GM19372 (cell line): ENCODE measurements around the gene SPDYC.
"Not testable (repeated sequence)": the region's sequence is repeated elsewhere in the genome, so short reads cannot be mapped to it uniquely, and the experiment has no call there.

Experiments
- ATAC-seq: cut with Tn5 transposase; IDR thresholded peaks from one replicate; pipeline ENCODE4 v1.9.1; 2021; ENCODE audit warnings: mild to moderate bottlenecking, low read depth, moderate library complexity; ENCODE audit not compliant: unreplicated experiment

Gene SPDYC

GRCh38 chr11:65166893-65167292, 3.1 kb upstream of the SPDYC start:
- ATAC-seq = no peak

- ATAC-seq = no peak
Observed at GRCh38 chr11:65167656-65168055, 2.4 kb upstream of the SPDYC start.

- ATAC-seq = no peak
Observed at GRCh38 chr11:65169164-65169641, 830 bp upstream of the SPDYC start.

DNA sequence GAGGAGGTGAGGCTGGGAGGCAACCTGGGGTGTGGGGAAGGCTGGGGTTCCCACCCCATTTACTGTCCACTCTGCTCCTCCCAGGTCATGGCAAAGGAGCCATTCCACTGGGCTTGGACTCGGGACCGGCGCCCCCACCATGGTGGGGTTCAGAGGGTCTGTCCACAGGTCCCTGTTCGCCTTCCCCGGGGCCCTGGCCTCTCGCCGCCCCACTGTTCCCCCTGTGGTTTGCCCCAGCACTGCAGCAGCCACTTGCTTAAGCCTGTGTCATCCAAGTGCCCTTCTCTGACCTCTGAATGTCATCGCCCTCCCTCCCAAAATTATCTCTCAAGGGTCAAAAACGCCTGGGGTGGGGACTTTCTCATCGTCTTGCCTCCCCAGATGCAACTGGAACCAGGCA, 2.6 kb downstream of the SPDYC start:
- no peak for ATAC-seq

DNA sequence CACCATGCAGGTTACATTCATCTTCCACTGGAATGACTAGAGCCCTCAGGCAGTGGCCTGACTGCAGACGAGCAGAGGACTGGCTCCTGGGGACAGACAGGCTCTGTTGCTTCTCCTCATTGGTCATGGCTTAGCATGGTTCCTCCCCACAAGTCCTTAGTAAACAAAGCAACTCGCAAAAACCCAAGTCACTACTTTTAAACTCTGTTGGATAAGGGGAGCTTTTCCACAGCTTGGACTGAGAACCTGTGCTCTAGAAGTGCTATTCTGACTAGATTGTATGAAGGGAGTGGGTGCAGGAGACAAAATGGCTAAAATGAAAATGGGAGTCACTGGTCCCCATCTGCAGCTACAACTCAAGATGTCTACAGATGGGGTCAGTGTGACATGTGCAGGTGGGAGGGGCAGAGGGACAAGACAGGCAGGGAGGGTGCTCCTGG, 4.6 kb downstream of the SPDYC start:
- ATAC-seq = not testable (repeated sequence)

DNA sequence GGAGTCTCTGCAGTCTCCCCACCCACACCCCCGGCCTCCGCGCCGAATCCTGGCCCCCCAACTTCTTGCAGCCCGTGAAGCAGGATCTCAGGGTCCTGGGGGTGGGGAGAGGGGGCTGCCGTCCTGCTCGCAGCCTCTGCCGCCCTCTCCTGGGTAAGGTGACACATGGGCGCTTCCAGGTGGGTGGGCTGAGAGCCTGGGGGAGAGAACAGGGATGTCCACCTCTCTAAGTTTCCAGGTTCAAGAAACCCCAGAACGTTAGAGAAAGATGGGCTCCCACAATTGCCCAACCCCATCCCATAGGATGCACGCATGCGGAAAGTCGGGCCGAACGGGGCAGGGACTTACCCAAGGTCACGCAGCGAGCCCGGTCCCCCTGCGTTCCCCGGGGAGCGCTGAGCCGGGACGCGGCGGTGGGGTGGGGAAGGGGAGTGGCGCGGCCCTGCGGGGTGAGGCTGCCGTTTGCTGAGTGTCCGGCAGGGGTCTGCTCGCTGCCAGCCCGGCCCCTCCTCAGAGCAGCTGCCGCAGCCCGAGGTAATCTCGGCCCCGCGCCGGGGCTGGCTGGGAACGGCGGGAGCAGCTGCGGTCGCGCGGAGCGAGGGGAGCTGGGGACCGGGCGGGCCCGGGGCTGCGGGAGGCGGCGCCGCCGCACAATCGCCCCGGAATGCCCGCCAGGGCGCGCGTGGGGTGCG, 11.0 kb downstream of the SPDYC start:
- peak; percentile 52 for ATAC-seq

DNA sequence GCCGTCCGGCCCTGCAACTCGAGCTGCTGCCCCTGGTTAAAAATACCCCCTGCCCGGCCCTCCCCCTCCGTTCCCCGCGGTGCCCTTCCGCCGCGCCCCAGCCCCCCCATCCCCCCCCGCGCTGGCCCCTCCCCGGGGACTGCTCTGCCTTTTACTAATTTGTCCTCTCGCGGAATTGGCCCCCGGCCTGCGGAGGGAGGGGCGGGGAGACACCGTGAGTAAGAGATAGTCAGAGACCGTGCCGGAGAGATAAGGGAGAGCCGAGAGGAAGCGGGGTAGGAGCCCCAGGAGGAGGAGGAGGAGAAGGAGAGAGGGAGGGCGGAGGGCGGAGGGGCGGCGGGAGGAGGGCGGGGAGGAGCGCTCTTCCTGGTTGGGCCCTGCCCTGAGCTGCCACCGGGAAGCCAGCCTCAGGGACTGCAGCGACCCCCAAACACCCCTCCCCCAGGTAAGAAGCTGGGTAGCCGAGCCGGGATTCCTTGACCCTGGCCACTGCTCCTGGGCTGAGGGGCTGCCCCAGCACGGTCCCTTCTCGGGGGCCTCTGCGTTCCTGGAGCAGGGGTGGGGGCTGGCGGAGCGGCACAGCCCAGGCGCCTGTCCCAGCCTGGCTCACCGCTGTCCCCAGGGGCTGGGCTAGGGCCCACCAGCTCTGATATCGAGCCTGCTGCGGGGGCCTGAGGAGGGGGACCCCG, 11.7 kb downstream of the SPDYC start, which contains the start of gene CAPN1:
Gene CAPN1, plus strand, starts transcription at position 360 of the 689 bp plus-strand sequence. CDS start 774 bp downstream, outside the sequence.
- ATAC-seq = peak; percentile 54

- no peak for ATAC-seq
Observed at GRCh38 chr11:65182258-65183170, 12.5 kb downstream of the SPDYC start.

GRCh38 chr11:65183201-65183891, 13.3 kb downstream of the SPDYC start:
- ATAC-seq = no peak

DNA sequence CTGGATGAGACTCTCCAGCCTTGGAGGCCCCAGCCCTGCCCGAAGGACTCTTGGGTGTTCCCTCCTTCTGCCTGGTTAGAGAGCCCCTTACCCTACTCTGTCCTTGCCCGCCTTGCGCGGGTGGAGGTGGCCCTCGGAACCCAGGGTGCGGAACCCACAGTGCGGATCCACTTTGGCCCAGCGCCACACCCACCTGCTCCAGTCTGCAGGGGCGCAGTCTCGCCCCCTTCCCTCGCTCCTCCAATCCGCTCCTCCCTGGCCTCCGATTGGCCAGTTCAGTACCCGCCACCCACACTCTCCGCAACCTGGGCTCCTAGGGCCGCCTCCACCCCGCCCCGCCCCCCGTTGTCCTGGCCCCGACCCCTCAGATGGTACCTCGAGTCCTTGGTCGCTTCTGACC, 14.1 kb downstream of the SPDYC start:
- no peak for ATAC-seq

- no peak for ATAC-seq
Observed at GRCh38 chr11:65185171-65185570, 15.1 kb downstream of the SPDYC start.

GRCh38 chr11:65185869-65186341, 15.9 kb downstream of the SPDYC start:
- ATAC-seq = no peak

DNA sequence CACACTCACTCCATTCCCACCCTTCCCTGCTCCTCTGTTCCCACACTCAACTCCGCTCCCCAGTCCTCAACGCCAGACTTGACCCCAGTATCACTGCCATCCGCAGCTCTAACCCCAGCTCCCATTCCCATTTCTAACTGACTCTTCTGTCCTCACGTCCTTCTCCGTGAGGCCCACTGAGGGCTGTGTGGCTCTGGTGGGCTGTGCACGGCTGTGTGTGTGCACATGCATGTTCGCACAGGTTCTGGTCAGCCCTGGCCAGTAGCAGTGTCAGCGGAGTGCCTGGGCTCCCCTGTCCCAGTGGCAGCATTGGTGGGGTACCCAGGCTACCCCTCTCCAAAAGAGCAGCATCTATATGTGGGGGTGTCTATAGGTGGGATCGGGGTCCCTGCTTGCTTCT, 16.7 kb downstream of the SPDYC start:
- ATAC-seq = no peak

GRCh38 chr11:65187146-65187675, 17.2 kb downstream of the SPDYC start:
- ATAC-seq = no peak

GRCh38 chr11:65187971-65188461, 18.0 kb downstream of the SPDYC start:
- ATAC-seq = no peak

DNA sequence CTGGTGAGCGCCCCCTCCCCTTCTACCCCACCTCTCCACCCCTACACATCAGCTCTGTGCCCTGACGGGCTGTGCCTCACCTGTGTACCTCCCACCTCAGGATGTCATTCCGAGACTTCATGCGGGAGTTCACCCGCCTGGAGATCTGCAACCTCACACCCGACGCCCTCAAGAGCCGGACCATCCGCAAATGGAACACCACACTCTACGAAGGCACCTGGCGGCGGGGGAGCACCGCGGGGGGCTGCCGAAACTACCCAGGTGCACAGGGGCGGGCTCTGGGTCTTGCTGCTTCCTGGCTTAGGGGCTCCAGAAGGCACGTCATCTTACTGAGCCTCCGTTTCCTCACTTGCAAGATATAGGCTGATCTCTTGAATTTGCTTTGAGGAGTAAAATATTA, 18.5 kb downstream of the SPDYC start:
- ATAC-seq = no peak

DNA sequence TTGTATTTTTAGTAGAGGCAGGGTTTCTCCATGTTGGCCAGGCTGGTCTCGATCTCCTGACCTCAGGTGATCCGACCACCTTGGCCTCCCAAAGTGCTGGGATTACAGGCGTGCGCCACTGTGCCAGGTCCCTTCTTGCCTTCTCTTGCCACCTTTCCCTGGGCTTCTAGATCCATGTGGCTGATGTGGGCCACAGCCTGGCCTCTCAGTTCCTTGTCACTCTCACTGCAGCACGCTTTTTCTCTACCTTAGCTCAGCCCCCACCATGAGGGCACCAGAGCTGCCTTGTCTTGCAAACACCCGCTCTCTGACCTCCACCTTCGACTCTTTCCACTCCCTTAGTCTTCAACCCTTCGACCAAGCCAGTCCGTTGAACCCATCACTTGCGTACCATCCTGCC, 19.2 kb downstream of the SPDYC start:
- no peak for ATAC-seq

DNA sequence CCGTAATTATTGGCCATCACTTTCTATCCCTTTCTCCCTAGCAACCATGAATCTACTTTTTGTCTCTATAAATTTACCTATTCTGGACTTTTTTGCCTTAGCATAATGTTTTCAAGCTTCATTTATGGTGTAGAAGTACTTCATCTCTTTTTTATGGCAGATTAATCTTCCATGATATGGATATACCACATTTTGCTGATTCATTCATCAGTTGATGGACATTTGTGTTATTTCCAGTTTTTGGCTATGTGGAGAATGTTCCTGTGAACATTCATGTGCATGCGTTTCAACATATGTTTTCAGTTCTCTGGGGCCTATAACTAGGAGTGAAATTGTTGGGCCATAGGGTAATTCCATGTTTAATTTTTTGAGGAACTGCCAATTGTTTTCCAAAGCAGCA, 24.5 kb downstream of the SPDYC start:
- ATAC-seq = no peak

GRCh38 chr11:65204143-65204542, 34.1 kb downstream of the SPDYC start:
- ATAC-seq = no peak
